GM06990 (cell line): ENCODE data around the gene TMEM212.

Experiments
- DNase-seq: peaks from one replicate; pipeline ENCODE4 v3.0.0-alpha.2; 2011; ENCODE audit not compliant: insufficient read length; ENCODE audit errors: extremely low read depth
- H3K27me3 ChIP-seq: replicated peaks from 2 replicates; pipeline ENCODE4 v1.6.0; 2011; ENCODE audit warnings: low read length; ENCODE audit not compliant: control insufficient read depth, insufficient read depth
- H3K36me3 ChIP-seq: 2 replicates; pipeline ENCODE4 v1.5.1; 2011; ENCODE audit warnings: low read length; ENCODE audit not compliant: control insufficient read depth, insufficient read depth
- H3K4me3 ChIP-seq: replicated peaks from 2 replicates; pipeline ENCODE4 v1.5.1; 2011; ENCODE audit warnings: low read depth, mild to moderate bottlenecking, control low read depth, low read length
- CTCF ChIP-seq: IDR thresholded peaks from 2 replicates; pipeline ENCODE4 v1.5.1; 2011; ENCODE audit warnings: low read length, control low read depth, mild to moderate bottlenecking, inconsistent platforms; ENCODE audit not compliant: insufficient read depth, poor library complexity, severe bottlenecking

The TMEM212 gene

GRCh38 chr3:171801738-171802589, 41.2 kb upstream of the TMEM212 start:
- DNase-seq: no peak
- no peaks in the 10 kb centered on the region for H3K27me3 ChIP-seq
- TF ChIP-seq CTCF: no peak
- H3K36me3 ChIP-seq: no peaks in the 10 kb centered on the region
- H3K4me3 ChIP-seq: peak overlapping the region; percentile 31

- H3K27me3 ChIP-seq: no peaks in the 10 kb centered on the region
- TF ChIP-seq CTCF: no peak
- no peaks in the 10 kb centered on the region for H3K36me3 ChIP-seq
- peak overlapping the region; percentile 31 for H3K4me3 ChIP-seq
- DNase-seq: no peak
Measured at GRCh38 chr3:171802590-171802956, 40.6 kb upstream of the TMEM212 start.

GRCh38 chr3:171803044-171803443, 40.1 kb upstream of the TMEM212 start:
- Histone ChIP-seq H3K27me3 (no peaks in the 10 kb centered on the region), H3K36me3 (no peaks in the 10 kb centered on the region), H3K4me3 (no peak overlapping the region)
- no peak for TF ChIP-seq CTCF
- no peak for DNase-seq

GRCh38 chr3:171804618-171805389, 38.3 kb upstream of the TMEM212 start:
- Histone ChIP-seq H3K27me3 (no peaks in the 10 kb centered on the region), H3K36me3 (no peaks in the 10 kb centered on the region), H3K4me3 (no peak overlapping the region)
- no peak for DNase-seq
- no peak for TF ChIP-seq CTCF

GRCh38 chr3:171805687-171806086, 37.5 kb upstream of the TMEM212 start:
- DNase-seq: no peak
- Histone ChIP-seq H3K27me3 (no peaks in the 10 kb centered on the region), H3K4me3 (no peak overlapping the region), H3K36me3 (no peaks in the 10 kb centered on the region)
- TF ChIP-seq CTCF: no peak
